SK-N-SH (cell line): Measurements from ENCODE around the gene VIPR2. TPM values are rescaled to one million over a fixed set of nuclear protein-coding genes. Genes with fewer than 3 reads are reported as not detected.

Source experiments
- CTCF ChIA-PET: fragments of 300-600, 350-600 bp; formaldehyde crosslinking; extraction: SDS; loops from one replicate; lab custom pipeline; 2021; lab: Yijun Ruan, JAX
- POLR2A ChIA-PET: fragments of 350-600 bp; sonication (Branson Sonifier 250); formaldehyde crosslinking; extraction: SDS; loops from one replicate; lab custom pipeline; 2020; ENCODE audit warnings: antibody characterized with exemption, inconsistent platforms; lab: Yijun Ruan, JAX
- DNase-seq: peaks from one replicate; pipeline ENCODE4 v3.0.0; 2012
- H2AFZ ChIP-seq: fragments of 200-600 bp; sonication (generic); 2 replicates; pipeline ENCODE4 v1.8.1; 2016; ENCODE audit warnings: antibody characterized with exemption, mild to moderate bottlenecking, low read depth
- H3F3A ChIP-seq: fragments of 200-600 bp; sonication (generic); replicated peaks from 2 replicates; pipeline ENCODE3; 2016; ENCODE audit warnings: antibody characterized with exemption, mild to moderate bottlenecking; ENCODE audit not compliant: insufficient read depth
- H3K27ac ChIP-seq, 2 experiments: fragments of 200-500 bp in 1 of 2; fragments of 200-600 bp in 1 of 2; sonication (Bioruptor generic) in 1 of 2; sonication (generic), shearing (Covaris generic) in 1 of 2; 2 replicates each; pipeline versions ENCODE4 v1.5.1 to v1.6.1; 2014 to 2016; ENCODE audit warnings: low read depth in 2 of 2, inconsistent platforms in 1 of 2, low read length in 1 of 2, mild to moderate bottlenecking in 1 of 2, mixed read lengths in 1 of 2
- H3K27me3 ChIP-seq: fragments of 200-600 bp; sonication (generic), shearing (Covaris generic); 2 replicates; pipeline ENCODE4 v1.6.1; 2016; ENCODE audit warnings: mixed run types; ENCODE audit not compliant: insufficient read depth
- H3K36me3 ChIP-seq, 2 experiments: fragments of 200-500 bp in 1 of 2; fragments of 200-600 bp in 1 of 2; sonication (Bioruptor generic) in 1 of 2; sonication (generic) in 1 of 2; replicated peaks in 1 of 2; 2 replicates each; pipeline versions ENCODE3 to v1.5.1; 2014 to 2016; ENCODE audit warnings: low read length in 1 of 2, mild to moderate bottlenecking in 1 of 2; ENCODE audit not compliant: insufficient read depth in 2 of 2, control insufficient read depth in 1 of 2
- H3K4me1 ChIP-seq, 2 experiments: fragments of 200-500 bp in 1 of 2; fragments of 200-600 bp in 1 of 2; sonication (Bioruptor generic) in 1 of 2; sonication (generic), shearing (Covaris generic) in 1 of 2; 2 replicates each; pipeline versions ENCODE4 v1.5.1 to v1.6.1; 2014 to 2016; ENCODE audit warnings: low read depth in 1 of 2, low read length in 1 of 2, mixed run types in 1 of 2; ENCODE audit not compliant: insufficient read depth in 2 of 2, control insufficient read depth in 1 of 2
- H3K4me2 ChIP-seq: fragments of 200-600 bp; sonication (generic), shearing (Covaris generic); 2 replicates; pipeline ENCODE4 v1.6.1; 2017; ENCODE audit warnings: mixed run types
- H3K4me3 ChIP-seq, 2 experiments: fragments of 200-500 bp in 1 of 2; fragments of 200-600 bp in 1 of 2; sonication (Bioruptor generic) in 1 of 2; sonication (generic), shearing (Covaris generic) in 1 of 2; 2 replicates each; pipeline versions ENCODE4 v1.5.1 to v1.8.1; 2014 to 2016; ENCODE audit warnings: low read depth in 2 of 2, inconsistent platforms in 1 of 2, low read length in 1 of 2, mild to moderate bottlenecking in 1 of 2, mixed read lengths in 1 of 2, moderate library complexity in 1 of 2
- H3K79me2 ChIP-seq: fragments of 200-600 bp; sonication (generic); 2 replicates; pipeline ENCODE4 v1.8.1; 2017; ENCODE audit warnings: mild to moderate bottlenecking; ENCODE audit not compliant: insufficient read depth
- H3K9ac ChIP-seq: fragments of 200-600 bp; sonication (generic); 2 replicates; pipeline ENCODE4 v1.6.1; 2017; ENCODE audit warnings: mixed run types
- H3K9me2 ChIP-seq: fragments of 200-600 bp; sonication (generic); 2 replicates; pipeline ENCODE4 v1.6.1; 2017; ENCODE audit warnings: mixed run types
- H3K9me3 ChIP-seq: fragments of 200-600 bp; sonication (generic); 2 replicates; pipeline ENCODE4 v1.6.1; 2017; ENCODE audit warnings: mixed run types, mild to moderate bottlenecking, moderate library complexity
- H4K20me1 ChIP-seq: fragments of 200-600 bp; sonication (generic); 2 replicates; pipeline ENCODE4 v1.6.1; 2017; ENCODE audit warnings: mild to moderate bottlenecking, mixed run types; ENCODE audit not compliant: insufficient read depth
- CTCF ChIP-seq: fragments of 200-600 bp; sonication (generic); IDR thresholded peaks from 2 replicates; pipeline ENCODE4 v1.6.1; 2017; ENCODE audit warnings: antibody characterized with exemption, mild to moderate bottlenecking, moderate library complexity
- EP300 ChIP-seq, 2 experiments: IDR thresholded peaks; 2 replicates each; pipeline versions ENCODE4 v1.4.0 to v1.6.1; 2012; ENCODE audit warnings: borderline replicate concordance in 1 of 2, low read depth in 1 of 2, low read length in 1 of 2
- EZH2phosphoT487 ChIP-seq: fragments of 200-600 bp; sonication (generic); IDR thresholded peaks from 2 replicates; pipeline ENCODE4 v1.6.1; 2017; ENCODE audit warnings: low read depth, mixed run types, mild to moderate bottlenecking, antibody characterized with exemption, moderate library complexity, borderline replicate concordance
- FOSL2 ChIP-seq: IDR thresholded peaks from 2 replicates; pipeline ENCODE4 v1.4.0; 2012; ENCODE audit warnings: low read depth, mild to moderate bottlenecking, moderate library complexity, borderline replicate concordance
- FOXJ3 ChIP-seq: sonication (generic); formaldehyde crosslinking; IDR thresholded peaks from 2 replicates; pipeline ENCODE4 v1.5.1; 2020; ENCODE audit warnings: mild to moderate bottlenecking, missing genetic modification reagents
- FOXM1 ChIP-seq: IDR thresholded peaks from 2 replicates; pipeline ENCODE4 v1.4.0; 2012; ENCODE audit warnings: low read depth, mild to moderate bottlenecking
- GABPA ChIP-seq: IDR thresholded peaks from 2 replicates; pipeline ENCODE4 v1.4.0; 2012; ENCODE audit warnings: low read depth, mild to moderate bottlenecking
- GATA2 ChIP-seq: sonication (generic); formaldehyde crosslinking; IDR thresholded peaks from 2 replicates; pipeline ENCODE4 v1.5.0; 2020; ENCODE audit warnings: mild to moderate bottlenecking, missing genetic modification reagents
- MAX ChIP-seq: IDR thresholded peaks from 2 replicates; pipeline ENCODE4 v1.4.0; 2012; ENCODE audit warnings: low read depth
- NFIC ChIP-seq: IDR thresholded peaks from 2 replicates; pipeline ENCODE4 v1.4.0; 2012; ENCODE audit warnings: borderline replicate concordance
- PBX3 ChIP-seq: IDR thresholded peaks from 2 replicates; pipeline ENCODE4; 2012
- POLR2AphosphoS5 ChIP-seq: IDR thresholded peaks from 2 replicates; pipeline ENCODE4 v1.6.1; 2012; ENCODE audit warnings: low read depth, low read length
- RCOR1 ChIP-seq: fragments of 150-350 bp; IDR thresholded peaks from 2 replicates; pipeline ENCODE4 v1.6.1; 2017; ENCODE audit warnings: antibody characterized with exemption, low read length
- RFX5 ChIP-seq: IDR thresholded peaks from 2 replicates; pipeline ENCODE4 v1.6.1; 2012; ENCODE audit warnings: mild to moderate bottlenecking, improper control_type of control experiment, low read length
- SIN3A ChIP-seq: IDR thresholded peaks from 2 replicates; pipeline ENCODE4 v1.6.1; 2012; ENCODE audit warnings: low read depth, mild to moderate bottlenecking, low read length, moderate library complexity, borderline replicate concordance
- SMC3 ChIP-seq: IDR thresholded peaks from 2 replicates; pipeline ENCODE4 v1.6.1; 2012; ENCODE audit warnings: low read depth, low read length, improper control_type of control experiment
- TAF1 ChIP-seq: IDR thresholded peaks from 2 replicates; pipeline ENCODE4 v1.6.1; 2012; ENCODE audit warnings: low read depth, mild to moderate bottlenecking, low read length, moderate library complexity, borderline replicate concordance
- TEAD4 ChIP-seq: IDR thresholded peaks from 2 replicates; pipeline ENCODE4 v1.4.0; 2012; ENCODE audit warnings: mild to moderate bottlenecking, borderline replicate concordance; ENCODE audit not compliant: insufficient read depth
- YY1 ChIP-seq: IDR thresholded peaks from 2 replicates; pipeline ENCODE4 v1.4.0; 2012; ENCODE audit warnings: low read depth, mild to moderate bottlenecking
- WGBS: methylation state at CpG from one replicate; pipeline ENCODE4 v1.1.6; 2017; ENCODE audit warnings: low lambda C conversion rate; 5-methylcytosine and 5-hydroxymethylcytosine counted together
- polyA plus RNA-seq, 3 experiments: library from polyadenylated mRNA; depleted of rRNA; stranded (reverse); fragments of >200 nt; gene quantifications; 2 replicates each; pipeline ENCODE4 v1.2.3, GENCODE V29; 2012

Gene VIPR2
- polyA plus RNA-seq, 1 of the 3 experiments (the other 2 are of a cell fraction) = not detected

DNA sequence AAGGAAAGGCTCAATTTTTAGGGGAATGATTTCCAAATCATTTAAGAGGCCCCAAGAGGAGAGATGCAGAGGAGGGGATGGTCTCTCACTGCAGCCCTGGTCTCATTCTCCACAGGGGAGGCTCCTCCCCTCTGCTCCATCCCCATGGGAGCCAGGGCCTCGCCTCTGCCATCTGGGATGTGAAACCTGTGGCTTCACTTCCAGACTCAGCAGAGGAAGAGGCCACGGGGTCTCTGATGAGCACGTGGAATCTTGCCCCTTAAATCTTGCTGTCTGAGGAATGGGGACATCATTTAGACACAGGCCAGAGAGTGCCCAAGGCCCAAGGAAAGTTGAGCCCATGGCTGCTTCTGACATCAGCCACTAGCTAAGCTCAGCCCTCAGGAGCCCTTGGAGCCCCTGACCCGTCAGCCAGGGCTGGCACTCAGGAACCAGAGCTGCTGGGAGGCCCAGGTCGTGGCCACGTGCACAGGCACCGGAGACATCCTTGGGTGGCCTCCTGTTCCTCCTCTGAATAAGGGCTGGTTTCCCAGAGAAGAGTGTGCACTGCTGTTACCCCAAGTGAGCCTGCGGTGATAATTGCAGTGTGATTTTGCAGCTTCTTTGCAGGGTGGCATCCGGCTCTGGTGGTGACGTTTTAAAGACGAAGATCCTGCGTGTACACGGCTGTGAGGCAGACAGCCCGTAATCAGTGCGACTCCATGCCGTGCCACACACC is 50.5 kb downstream of the VIPR2 start:
- Histone ChIP-seq H3K36me3 (no peaks in the 10 kb centered on the region), H4K20me1 (no peaks in the 10 kb centered on the region), H3K79me2 (no peaks in the 10 kb centered on the region), H3F3A (no peaks in the 10 kb centered on the region), H3K9me3 (no peaks in the 10 kb centered on the region), H3K9me2 (no peaks in the 10 kb centered on the region), H2AFZ (no peak overlapping the region), H3K27ac (no peak overlapping the region), H3K4me3 (no peak overlapping the region), H3K4me1 (peaks cover 0 to 11% of the 10 kb centered on the region in 2 experiments; a peak in 1 of 4 replicates), H3K27me3 (no peaks in the 10 kb centered on the region), H3K4me2 (no peak overlapping the region), H3K9ac (no peak overlapping the region)
- ChIA-PET POLR2A (no interaction called here), CTCF (no interaction called here)
- TF ChIP-seq NFIC = no peak
- no peak for TF ChIP-seq GABPA
- no peak for TF ChIP-seq MAX
- TF ChIP-seq RFX5 = no peak
- TF ChIP-seq FOSL2 = no peak
- no peak for DNase-seq
- WGBS = 43% methylated on average over 16 of the region's 16 CpGs

GRCh38 chr7:159093351-159093971 is 51.2 kb downstream of the VIPR2 start:
- no peak for DNase-seq
- no peaks in the 10 kb centered on the region for H3K36me3 ChIP-seq
- no peak overlapping the region for H3K4me3 ChIP-seq
- ChIA-PET CTCF (no interaction called here), POLR2A (no interaction called here)
- WGBS = 61% methylated on average over 17 of the region's 31 CpGs
- H3F3A ChIP-seq = no peaks in the 10 kb centered on the region
- H4K20me1 ChIP-seq = no peaks in the 10 kb centered on the region
- H3K9me3 ChIP-seq = no peaks in the 10 kb centered on the region
- no peaks in the 10 kb centered on the region for H3K79me2 ChIP-seq
- no peaks in the 10 kb centered on the region for H3K9me2 ChIP-seq
- no peak overlapping the region for H2AFZ ChIP-seq
- H3K4me2 ChIP-seq = no peak overlapping the region
- no peaks in the 10 kb centered on the region for H3K27me3 ChIP-seq
- no peak overlapping the region for H3K9ac ChIP-seq
- H3K4me1 ChIP-seq = peaks cover 0 to 5% of the 10 kb centered on the region in 2 experiments; a peak in 1 of 4 replicates
- H3K27ac ChIP-seq = no peak overlapping the region
- TF ChIP-seq POLR2AphosphoS5 = no peak
- TF ChIP-seq TEAD4 = no peak
- TF ChIP-seq GABPA = no peak
- TF ChIP-seq SIN3A = no peak
- TF ChIP-seq RFX5 = no peak

DNA sequence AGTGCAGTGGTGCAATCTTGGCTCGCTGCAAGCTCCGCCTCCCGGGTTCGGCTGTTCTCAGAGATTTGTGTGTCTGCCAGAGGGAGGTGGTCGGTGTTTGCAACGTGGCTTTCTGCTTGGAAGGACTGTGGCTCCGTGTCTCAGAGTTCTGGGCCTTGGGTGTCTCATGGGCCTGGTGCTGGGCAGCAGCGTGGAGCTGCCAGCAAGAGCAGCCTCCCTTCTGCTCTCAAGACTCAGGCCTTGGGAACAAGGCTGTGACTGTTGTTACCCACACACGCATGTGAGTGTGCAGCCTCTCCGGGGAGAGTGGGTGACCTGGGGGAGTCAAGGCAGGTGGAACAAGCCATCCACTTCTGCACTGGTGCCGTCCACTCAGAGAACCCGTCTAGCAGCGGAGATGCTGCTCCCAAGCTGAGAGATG is 52.0 kb downstream of the VIPR2 start:
- H3K4me1 ChIP-seq = no peaks in the 10 kb centered on the region; a peak in 1 of 4 replicates
- H3K79me2 ChIP-seq = no peaks in the 10 kb centered on the region
- H3K9me2 ChIP-seq = no peaks in the 10 kb centered on the region
- CTCF ChIA-PET = no interaction called here
- no peak overlapping the region for H3K4me2 ChIP-seq
- H3K36me3 ChIP-seq = no peaks in the 10 kb centered on the region
- no peak overlapping the region for H2AFZ ChIP-seq
- no peak for DNase-seq
- no peaks in the 10 kb centered on the region for H4K20me1 ChIP-seq
- no peak overlapping the region for H3K4me3 ChIP-seq
- no peak overlapping the region for H3K9ac ChIP-seq
- POLR2A ChIA-PET = no interaction called here
- 37% methylated on average over 13 of the region's 13 CpGs for WGBS
- H3K27ac ChIP-seq = no peak overlapping the region
- no peaks in the 10 kb centered on the region for H3K9me3 ChIP-seq
- H3F3A ChIP-seq = no peaks in the 10 kb centered on the region
- H3K27me3 ChIP-seq = no peaks in the 10 kb centered on the region
- no peak for TF ChIP-seq EP300 (IDR thresholded peaks at IDR 0.05; ENCODE audit: borderline replicate concordance in 1 of 2, low read depth in 1 of 2, low read length in 1 of 2)
- no peak for TF ChIP-seq FOXM1
- no peak for TF ChIP-seq CTCF
- TF ChIP-seq TAF1 = no peak
- TF ChIP-seq PBX3 = no peak
- TF ChIP-seq GATA2 (CRISPR knock-in tag) = no peak
- no peak for TF ChIP-seq FOXJ3
- no peak for TF ChIP-seq YY1
- no peak for TF ChIP-seq GABPA
- no peak for TF ChIP-seq SMC3
- TF ChIP-seq EZH2phosphoT487 = no peak
- no peak for TF ChIP-seq POLR2AphosphoS5
- no peak for TF ChIP-seq RCOR1
